HCT116 (cell line): ENCODE data around the gene MUSK. TPM values are rescaled to one million over a fixed set of nuclear protein-coding genes. Genes with fewer than 3 reads are reported as not detected.

Source experiments
- ATAC-seq: fragments of 200-7000 bp; cut with Tn5 transposase; 2 replicates; pipeline ENCODE4 v1.9.1; 2020; ENCODE audit warnings: mild to moderate bottlenecking, moderate library complexity
- BruUV-seq: library from RNA; stranded (reverse); fragments of 400-500 nt; replicated peaks from 2 replicates; lab custom pipeline; 2021; lab: Mats Ljungman, UMichigan
- CTCF ChIA-PET: fragments of 300-600 bp; sonication (Branson Sonifier 250); formaldehyde crosslinking; loops from one replicate; lab custom pipeline; 2021; ENCODE audit warnings: antibody characterized with exemption; lab: Charles Lee
- POLR2A ChIA-PET: fragments of 300-600, 350-600 bp; sonication (Branson Sonifier 250); formaldehyde crosslinking; loops from one replicate; lab custom pipeline; 2021; ENCODE audit warnings: antibody characterized with exemption; lab: Charles Lee
- RAD21 ChIA-PET, 2 experiments: fragments of 300-600 bp; sonication (Branson Sonifier 250); formaldehyde crosslinking; loops; one replicate each; lab custom pipeline; 2023; ENCODE audit warnings: low total read pairs in 2 of 2; ENCODE audit not compliant: uncharacterized antibody in 2 of 2, unreplicated experiment in 2 of 2, low non-redundant PET in 1 of 2; lab: Charles Lee
- DNase-seq: peaks from one replicate; pipeline ENCODE4 v3.0.0-alpha.2; 2010; ENCODE audit warnings: low read depth, low spot score
- H2AFZ ChIP-seq: fragments of 200-600 bp; shearing (Covaris generic), sonication (generic); 2 replicates; pipeline ENCODE4 v1.6.1; 2017; ENCODE audit warnings: low read depth, mixed run types, mixed read lengths, antibody characterized with exemption, low read length; ENCODE audit not compliant: poor library complexity, severe bottlenecking
- H3K27ac ChIP-seq: 2 replicates; pipeline ENCODE4 v1.5.1; 2012; ENCODE audit warnings: low read depth, low read length
- H3K27me3 ChIP-seq: fragments of 200-600 bp; sonication (generic); 2 replicates; pipeline ENCODE4 v1.6.1; 2016; ENCODE audit warnings: mixed run types, low read length, mixed read lengths; ENCODE audit not compliant: insufficient read depth
- H3K36me3 ChIP-seq, 2 experiments: fragments of 200-500 bp in 1 of 2; fragments of 200-600 bp in 1 of 2; sonication (Bioruptor generic) in 1 of 2; sonication (generic) in 1 of 2; 2 replicates each; pipeline versions ENCODE4 v1.5.1 to v1.6.1; 2014 to 2016; ENCODE audit warnings: low read length in 2 of 2, inconsistent platforms in 1 of 2, mixed read lengths in 1 of 2, mixed run types in 1 of 2; ENCODE audit not compliant: insufficient read depth in 2 of 2, control insufficient read depth in 1 of 2
- H3K4me1 ChIP-seq, 2 experiments: fragments of 200-600 bp in 1 of 2; sonication (generic) in 1 of 2; 2 replicates each; pipeline versions ENCODE4 v1.5.1 to v1.6.1; 2012 to 2017; ENCODE audit warnings: low read length in 2 of 2, inconsistent platforms in 1 of 2, mild to moderate bottlenecking in 1 of 2, mixed read lengths in 1 of 2, mixed run types in 1 of 2, moderate library complexity in 1 of 2; ENCODE audit not compliant: insufficient read depth in 2 of 2, control insufficient read depth in 1 of 2
- H3K4me2 ChIP-seq: fragments of 200-600 bp; sonication (generic); 2 replicates; pipeline ENCODE4 v1.6.1; 2017; ENCODE audit warnings: mixed run types, low read length, mixed read lengths
- H3K4me3 ChIP-seq, 2 experiments: fragments of 200-600 bp in 1 of 2; sonication (generic) in 1 of 2; replicated peaks in 1 of 2; 2 replicates each; pipeline ENCODE4 v1.5.1; 2011 to 2016; ENCODE audit warnings: low read length in 2 of 2, control low read depth in 1 of 2, low read depth in 1 of 2, mild to moderate bottlenecking in 1 of 2, mixed read lengths in 1 of 2, mixed run types in 1 of 2
- H3K79me2 ChIP-seq: fragments of 200-600 bp; sonication (generic); 2 replicates; pipeline ENCODE4 v1.6.1; 2017; ENCODE audit warnings: mild to moderate bottlenecking, mixed run types, low read length, moderate library complexity, mixed read lengths; ENCODE audit not compliant: insufficient read depth
- H3K9ac ChIP-seq: fragments of 200-600 bp; sonication (generic); 2 replicates; pipeline ENCODE4 v1.6.1; 2016; ENCODE audit warnings: low read length, mixed read lengths
- H3K9me2 ChIP-seq: fragments of 200-600 bp; sonication (generic), shearing (Covaris generic); 2 replicates; pipeline ENCODE4 v1.6.1; 2017; ENCODE audit warnings: mixed run types, mild to moderate bottlenecking, moderate library complexity; ENCODE audit not compliant: insufficient read depth
- H3K9me3 ChIP-seq, 2 experiments: fragments of 200-500 bp in 1 of 2; fragments of 200-600 bp in 1 of 2; sonication (Bioruptor generic) in 1 of 2; sonication (generic) in 1 of 2; 2 replicates each; pipeline ENCODE4 v1.6.1; 2014 to 2017; ENCODE audit warnings: low read length in 2 of 2, mixed read lengths in 2 of 2, inconsistent platforms in 1 of 2, low read depth in 1 of 2, mild to moderate bottlenecking in 1 of 2, mixed run types in 1 of 2, moderate library complexity in 1 of 2; ENCODE audit not compliant: control insufficient read depth in 1 of 2, insufficient read depth in 1 of 2
- H4K20me1 ChIP-seq: fragments of 200-600 bp; sonication (generic), shearing (Covaris generic); 2 replicates; pipeline ENCODE4 v1.6.1; 2017; ENCODE audit warnings: mixed run types, mild to moderate bottlenecking, moderate library complexity; ENCODE audit not compliant: insufficient read depth
- CEBPB ChIP-seq: IDR thresholded peaks from 2 replicates; pipeline ENCODE4 v1.6.1; 2012; ENCODE audit warnings: low read depth
- EGR1 ChIP-seq: IDR thresholded peaks from 2 replicates; pipeline ENCODE4 v1.6.1; 2012; ENCODE audit warnings: low read depth
- EZH2 ChIP-seq: fragments of 200-600 bp; sonication (generic); IDR thresholded peaks from 2 replicates; pipeline ENCODE4 v1.6.1; 2017; ENCODE audit warnings: antibody characterized with exemption, mixed run types
- FOSL1 ChIP-seq: IDR thresholded peaks from 2 replicates; pipeline ENCODE4 v1.6.1; 2012; ENCODE audit warnings: low read depth
- POLR2AphosphoS5 ChIP-seq: IDR thresholded peaks from 2 replicates; pipeline ENCODE4 v1.6.1; 2011; ENCODE audit warnings: mild to moderate bottlenecking, low read depth, low read length, moderate library complexity
- RAD21 ChIP-seq: IDR thresholded peaks from 2 replicates; pipeline ENCODE4 v1.6.1; 2012; ENCODE audit warnings: low read depth, mild to moderate bottlenecking
- SRF ChIP-seq: IDR thresholded peaks from 2 replicates; pipeline ENCODE4 v1.6.1; 2012; ENCODE audit warnings: low read depth
- TCF7L2 ChIP-seq: IDR thresholded peaks from 2 replicates; pipeline ENCODE4 v1.7.0; 2011; ENCODE audit warnings: borderline replicate concordance, inconsistent platforms; ENCODE audit not compliant: insufficient read depth, insufficient read length; ENCODE audit errors: extremely low read depth
- YY1 ChIP-seq: IDR thresholded peaks from 2 replicates; pipeline ENCODE4 v1.6.1; 2011; ENCODE audit warnings: low read length, low read depth, moderate library complexity, mild to moderate bottlenecking; ENCODE audit not compliant: insufficient replicate concordance; ENCODE audit errors: extremely low read depth
- ZFX ChIP-seq: fragments of 450-650 bp; IDR thresholded peaks from 2 replicates; pipeline ENCODE4 v1.6.1; 2017
- intact Hi-C: fragments of 100-400 bp; cut with micrococcal nuclease; formaldehyde crosslinking; loops from 2 replicates; pipeline ENCODE4 v1.10.0; 2022
- total RNA-seq: library from RNA; stranded (reverse); gene quantifications from one replicate; pipeline ENCODE4 v1.2.1, GENCODE V29; 2021; ENCODE audit not compliant: unreplicated experiment
- TF ChIP-seq, protein P1 (sequence below): IDR thresholded peaks from 2 replicates; pipeline ENCODE4 v1.6.1; 2012
- TF ChIP-seq, protein P2 (sequence below): IDR thresholded peaks from 2 replicates; pipeline ENCODE4 v1.6.1; 2012

MUSK gene
- total RNA-seq, 1 experiment from 2014 or later = not detected

DNA sequence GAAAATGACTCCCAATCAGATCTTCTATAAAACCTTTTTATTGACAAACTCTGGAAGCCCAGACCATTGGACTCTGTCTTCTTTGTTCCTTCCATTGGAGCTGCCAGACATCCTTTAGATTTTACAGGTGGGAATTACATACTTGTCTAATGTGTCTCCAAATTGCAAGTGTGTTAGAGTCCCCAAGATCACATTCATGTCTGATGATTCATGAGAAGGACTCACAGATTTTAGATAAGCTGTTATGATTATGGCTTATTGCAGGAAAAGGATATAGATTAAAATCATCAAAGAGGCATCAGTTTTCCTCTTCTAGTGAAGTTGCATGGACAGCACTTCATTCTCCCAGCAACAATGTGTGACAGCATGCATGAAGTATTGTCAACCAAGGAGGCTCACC lies 70.4 kb downstream of the MUSK start:
- TF ChIP-seq EGR1 (no peak), EZH2 (no peak), YY1 (no peak)
- TF ChIP-seq, protein P1, sequence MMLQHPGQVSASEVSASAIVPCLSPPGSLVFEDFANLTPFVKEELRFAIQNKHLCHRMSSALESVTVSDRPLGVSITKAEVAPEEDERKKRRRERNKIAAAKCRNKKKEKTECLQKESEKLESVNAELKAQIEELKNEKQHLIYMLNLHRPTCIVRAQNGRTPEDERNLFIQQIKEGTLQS = no peak
- TF ChIP-seq, all 23 proteins: peak for 0
- peaks cover 18 to 23% of the 10 kb centered on the region in 2 experiments for H3K4me1 ChIP-seq
- H2AFZ ChIP-seq = no peak overlapping the region
- H3K79me2 ChIP-seq = no peaks in the 10 kb centered on the region
- BruUV-seq = no TSS peak
- POLR2A ChIA-PET = no interaction called here
- intact Hi-C loops = no loop called here
- H3K4me3 ChIP-seq = no peak overlapping the region
- CTCF ChIA-PET = no interaction called here
- RAD21 ChIA-PET = no interaction called here
- no peaks in the 10 kb centered on the region for H3K27me3 ChIP-seq
- H3K27ac ChIP-seq = no peak overlapping the region
- no peaks in the 10 kb centered on the region for H3K36me3 ChIP-seq
- no peak for ATAC-seq
- no peak for DNase-seq
- no peak overlapping the region for H3K9ac ChIP-seq
- H3K4me2 ChIP-seq = no peak overlapping the region
- H3K9me3 ChIP-seq = peaks cover 0 to 3% of the 10 kb centered on the region in 2 experiments; a peak in 1 of 4 replicates
- H3K9me2 ChIP-seq = no peaks in the 10 kb centered on the region
- no peaks in the 10 kb centered on the region for H4K20me1 ChIP-seq

DNA sequence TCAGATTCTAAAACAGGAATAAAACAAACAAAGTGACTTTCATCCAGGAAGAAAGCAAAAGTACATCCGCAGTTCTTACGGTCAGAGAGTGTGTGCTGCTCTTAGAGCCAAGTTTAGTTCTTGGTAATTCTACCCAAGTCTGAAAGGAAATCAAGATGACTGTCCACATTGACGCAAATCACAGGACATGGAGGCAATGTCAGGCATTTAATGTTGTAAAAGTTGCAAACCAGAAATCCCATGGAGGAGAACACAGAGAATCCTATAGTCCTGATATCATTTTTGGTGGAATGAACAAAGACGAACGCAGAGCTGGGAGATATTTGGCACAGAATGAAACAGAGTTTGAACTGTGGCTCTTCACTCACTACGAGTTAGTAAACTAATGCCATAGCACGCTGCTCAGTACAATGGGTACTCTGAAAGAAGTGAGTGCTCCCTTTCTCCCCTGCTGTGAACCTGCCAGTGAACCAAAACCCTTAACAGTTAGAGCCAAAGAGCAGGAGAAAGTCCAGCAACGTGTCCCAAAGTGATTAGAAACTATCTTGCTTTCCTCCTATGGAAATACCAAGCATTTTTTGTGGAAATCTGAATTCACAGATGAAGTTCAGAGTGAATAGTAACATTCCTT lies 74.3 kb downstream of the MUSK start:
- no peak for TF ChIP-seq TCF7L2
- TF ChIP-seq EZH2 = no peak
- TF ChIP-seq, protein P2, sequence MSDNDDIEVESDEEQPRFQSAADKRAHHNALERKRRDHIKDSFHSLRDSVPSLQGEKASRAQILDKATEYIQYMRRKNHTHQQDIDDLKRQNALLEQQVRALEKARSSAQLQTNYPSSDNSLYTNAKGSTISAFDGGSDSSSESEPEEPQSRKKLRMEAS = no peak
- no peak for TF ChIP-seq RAD21
- TF ChIP-seq POLR2AphosphoS5 = no peak
- TF ChIP-seq FOSL1 = no peak
- no peak for TF ChIP-seq ZFX
- TF ChIP-seq CEBPB = no peak
- TF ChIP-seq SRF = no peak

More for the DNA sequence above, 74.3 kb downstream of the MUSK start:
- Histone ChIP-seq H4K20me1 (no peaks in the 10 kb centered on the region), H3K27ac (peak overlapping the region; percentile 11; the same call in 1 of the 2 replicates), H3K9ac (no peak overlapping the region), H3K9me3 (peaks cover 0 to 3% of the 10 kb centered on the region in 2 experiments; a peak in 1 of 4 replicates), H3K36me3 (no peaks in the 10 kb centered on the region; a peak in 1 of 4 replicates), H3K27me3 (no peaks in the 10 kb centered on the region), H3K9me2 (no peaks in the 10 kb centered on the region), H3K4me3 (no peak overlapping the region), H3K4me1 (peaks cover 41 to 60% of the 10 kb centered on the region in 2 experiments), H2AFZ (peak overlapping the region; percentile 91), H3K4me2 (peak overlapping the region; percentile 41), H3K79me2 (no peaks in the 10 kb centered on the region)
- RAD21 ChIA-PET = no interaction called here
- ATAC-seq = no peak
- CTCF ChIA-PET = no interaction called here
- POLR2A ChIA-PET = no interaction called here
- no peak for DNase-seq
- no TSS peak for BruUV-seq
- intact Hi-C loops = no loop called here
